Stimulated activated CD4-positive, alpha-beta T cell treated with anti-CD3 and anti-CD28 coated beads, Interleukin-15, amount 100 ng/mL, for 1 hour (primary cell): ENCODE data around the gene GLYATL1.

Experiments used
- DNase-seq, 2 donors: peaks; one replicate each; pipeline ENCODE4 v3.0.0-alpha.2; 2020; ENCODE audit warnings: low read depth in 1 of 2, low spot score in 1 of 2

GLYATL1 gene, protein sequence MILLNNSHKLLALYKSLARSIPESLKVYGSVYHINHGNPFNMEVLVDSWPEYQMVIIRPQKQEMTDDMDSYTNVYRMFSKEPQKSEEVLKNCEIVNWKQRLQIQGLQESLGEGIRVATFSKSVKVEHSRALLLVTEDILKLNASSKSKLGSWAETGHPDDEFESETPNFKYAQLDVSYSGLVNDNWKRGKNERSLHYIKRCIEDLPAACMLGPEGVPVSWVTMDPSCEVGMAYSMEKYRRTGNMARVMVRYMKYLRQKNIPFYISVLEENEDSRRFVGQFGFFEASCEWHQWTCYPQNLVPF

GRCh38 chr11:58939277-58939676 is at the start of gene GLYATL1:
Gene GLYATL1, plus strand, starts transcription at chr11:58939488. Its CDS starts 7,600 bp downstream, at chr11:58947088.
- no peak for DNase-seq

GRCh38 chr11:58893899-58894298 is 45.4 kb upstream of the GLYATL1 start:
- no peak for DNase-seq

DNA sequence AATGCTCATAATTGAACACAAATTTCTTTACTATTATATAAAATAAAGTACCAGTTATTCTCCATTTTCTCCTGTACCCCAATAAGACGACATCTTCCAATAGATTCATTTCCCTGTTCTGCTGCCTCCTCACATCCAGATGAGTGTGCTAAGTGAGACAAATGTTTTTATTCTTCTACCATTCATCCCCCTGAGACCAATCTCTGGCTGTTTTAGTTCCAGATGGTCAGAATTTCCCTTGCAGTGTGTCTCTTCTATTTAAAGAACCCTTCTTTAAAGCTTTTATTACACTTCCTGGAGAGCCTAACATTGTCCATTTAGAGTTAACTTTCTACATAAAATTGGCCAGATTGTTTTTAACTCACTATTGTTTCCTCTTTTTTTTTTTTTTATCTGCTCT is 41.2 kb upstream of the GLYATL1 start:
- DNase-seq = no peak

DNA sequence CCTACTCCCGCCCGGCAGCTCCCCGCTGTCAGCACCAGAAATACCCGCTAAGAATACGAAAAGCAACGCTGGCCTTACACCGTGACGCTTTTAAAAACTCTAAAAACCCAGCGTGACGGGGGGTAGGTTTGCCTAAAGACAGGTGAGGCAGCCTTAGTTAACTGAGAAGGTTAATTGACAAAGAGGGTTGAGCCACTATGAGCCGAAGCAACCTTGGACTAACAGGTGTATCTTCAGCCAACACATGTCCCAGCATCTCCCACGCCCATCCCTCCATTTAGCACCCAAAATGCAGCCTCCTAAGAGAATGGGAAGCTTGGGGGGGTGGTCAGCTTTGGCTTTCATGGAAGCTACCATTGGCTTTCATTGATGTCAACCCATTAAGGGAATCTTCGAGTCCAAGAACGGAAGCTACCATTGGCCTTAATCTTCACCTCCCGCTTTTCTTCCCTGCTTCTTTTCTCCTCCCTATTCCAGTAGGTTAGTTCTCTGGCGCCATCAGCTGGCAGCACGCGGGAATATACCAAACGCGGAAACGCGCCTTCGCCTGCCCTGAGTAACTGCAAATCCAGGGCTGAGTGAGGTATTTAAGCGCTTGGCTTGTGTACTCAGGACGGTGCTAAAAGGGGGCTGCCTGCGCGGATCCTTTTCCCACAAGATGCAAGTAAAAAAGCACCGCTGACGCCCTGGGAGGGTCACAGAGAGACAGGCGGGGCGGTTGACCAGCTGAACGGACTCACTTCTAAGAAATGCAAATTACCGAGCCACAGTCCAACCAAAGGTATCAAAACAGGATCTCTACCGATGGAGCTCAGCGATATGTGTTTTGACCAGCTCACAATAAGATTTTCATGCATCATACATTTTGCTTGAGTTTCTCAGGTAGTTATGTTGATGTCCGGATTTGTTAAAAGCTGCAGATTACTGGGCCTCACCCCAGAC is 38.5 kb upstream of the GLYATL1 start:
- DNase-seq = peak in 1 of 2 donors; percentile 9

GRCh38 chr11:58902881-58903280 is 36.4 kb upstream of the GLYATL1 start:
- DNase-seq = no peak

DNA sequence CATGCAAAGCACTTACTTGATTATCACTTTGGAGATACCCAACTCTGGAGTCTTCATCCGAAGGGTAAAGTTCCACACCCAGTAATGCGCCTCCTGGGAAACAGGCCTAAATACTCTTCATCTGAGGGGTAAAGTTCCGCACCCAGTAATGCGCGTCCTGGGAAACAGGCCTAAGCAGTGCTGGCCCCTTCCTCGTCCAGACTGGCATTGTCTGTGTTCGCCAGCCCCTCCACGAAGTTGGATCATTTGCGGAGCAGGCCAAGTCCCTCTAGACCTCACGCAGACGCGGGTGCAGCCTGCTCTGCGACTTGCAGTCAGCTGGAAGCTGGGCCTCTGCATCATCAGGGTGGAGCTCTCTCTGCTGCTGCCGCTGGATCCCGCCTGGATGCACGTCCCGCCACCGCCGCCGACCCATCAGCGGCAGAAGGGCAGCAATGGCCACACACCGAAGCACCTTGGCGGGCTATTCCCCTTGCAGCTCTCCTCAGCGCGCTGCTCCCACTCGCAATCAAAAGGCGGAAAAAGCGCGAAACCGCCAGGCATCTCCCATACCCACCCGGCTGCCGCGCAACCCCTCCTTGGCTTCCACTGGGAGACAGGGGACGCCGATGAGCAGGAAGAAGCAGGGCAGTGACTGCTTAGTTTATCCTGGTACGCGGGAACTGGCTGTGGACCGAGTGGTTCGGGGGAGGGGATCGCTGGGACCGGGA is 34.1 kb upstream of the GLYATL1 start:
- DNase-seq = no peak

DNA sequence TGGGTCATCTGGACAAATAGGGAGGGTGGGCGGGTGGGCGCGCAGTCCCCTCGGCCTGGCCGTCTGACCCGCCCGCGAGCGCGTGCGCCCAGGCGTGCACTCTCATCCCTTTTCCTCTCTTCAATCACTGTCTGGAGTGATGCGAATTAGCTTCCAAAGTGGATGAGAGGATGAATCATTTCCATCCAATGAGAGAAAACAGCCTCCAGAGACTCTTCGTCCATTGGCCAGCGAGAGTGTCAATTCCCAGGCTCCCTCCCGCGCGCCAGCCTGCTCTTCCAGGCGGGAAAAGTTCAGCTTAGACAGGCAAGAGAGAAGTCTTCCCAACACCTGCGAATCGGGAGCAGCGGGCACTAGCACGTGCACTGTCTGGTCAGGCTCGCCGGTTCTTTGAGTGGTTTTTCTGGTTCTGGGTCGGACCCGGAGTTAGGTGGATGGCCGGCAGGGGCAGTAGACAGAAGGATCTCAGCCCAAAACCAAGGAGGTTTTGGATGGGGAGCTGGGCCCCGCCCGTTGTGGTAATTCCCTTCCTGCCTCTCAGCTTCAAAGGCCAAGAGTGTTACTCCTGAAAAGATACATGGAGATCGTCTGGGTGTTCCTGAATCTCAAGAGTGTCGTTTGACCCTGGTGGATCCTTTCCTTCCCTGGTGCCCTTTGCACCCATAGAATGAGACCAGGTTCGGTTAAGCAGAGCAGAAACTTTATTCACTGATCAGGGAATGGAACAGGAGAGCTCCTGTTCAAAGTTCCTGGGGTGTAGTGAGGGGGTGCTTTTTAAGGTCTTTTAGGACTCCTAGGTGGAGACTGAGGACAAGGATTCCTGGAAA is 33.4 kb upstream of the GLYATL1 start:
- no peak for DNase-seq

DNA sequence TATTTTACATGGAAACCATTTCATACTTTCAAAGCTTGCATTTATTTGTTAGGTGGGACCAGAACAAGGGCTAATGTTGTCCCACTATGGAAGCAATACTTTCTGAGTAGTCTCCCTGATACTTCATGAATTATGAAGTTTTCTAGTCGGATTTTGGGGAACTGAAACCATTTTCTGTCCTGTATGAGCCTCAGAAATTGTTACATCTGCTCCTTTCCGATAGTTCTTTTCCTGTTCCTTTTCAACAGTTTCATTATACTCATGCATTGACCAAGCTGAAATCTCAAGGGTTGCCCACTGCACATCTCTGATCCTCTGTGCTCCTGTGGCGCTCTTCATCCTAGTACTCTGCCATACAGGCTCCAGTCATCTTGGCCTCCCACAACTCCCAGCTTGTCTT is 31.5 kb upstream of the GLYATL1 start:
- no peak for DNase-seq

DNA sequence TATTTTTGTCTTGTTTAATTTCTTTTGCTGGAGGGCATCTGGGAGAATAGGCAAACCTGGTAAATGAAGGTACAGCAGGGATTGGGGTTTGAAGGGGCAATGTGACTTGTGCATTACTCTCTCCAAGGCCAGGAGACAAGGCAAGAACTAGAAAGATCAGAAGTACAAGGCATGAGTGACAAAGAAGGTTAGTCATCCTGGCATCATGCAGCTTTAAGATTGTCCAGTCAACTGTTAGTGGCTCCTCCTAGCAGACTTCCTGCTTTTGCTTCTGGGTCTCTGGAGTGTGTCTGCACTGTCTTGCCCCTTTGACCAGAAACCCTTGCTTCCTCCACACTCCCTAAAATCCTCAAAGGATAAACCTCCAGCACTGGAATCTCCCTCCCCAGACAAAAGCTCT is 27.2 kb upstream of the GLYATL1 start:
- DNase-seq = no peak

DNA sequence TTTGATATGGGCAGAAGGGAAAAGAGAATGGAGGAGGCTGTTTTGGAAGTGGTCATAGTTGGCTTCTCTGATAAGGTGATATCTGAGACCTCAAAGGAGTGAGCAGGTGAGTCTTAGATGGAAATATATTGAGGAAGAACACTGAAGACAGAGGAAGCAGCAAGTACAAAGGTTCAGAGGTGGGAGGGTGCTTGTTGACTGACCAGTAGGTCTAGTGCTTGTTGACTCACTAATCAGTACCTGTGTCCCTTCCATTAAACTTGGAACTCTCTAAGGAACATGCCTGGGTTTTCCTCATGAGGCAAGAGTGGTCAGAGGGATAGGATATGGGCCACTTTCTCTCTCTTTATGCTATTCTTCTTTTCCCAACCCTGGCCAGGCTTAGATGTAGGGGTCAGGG is 25.6 kb upstream of the GLYATL1 start:
- DNase-seq = no peak

DNA sequence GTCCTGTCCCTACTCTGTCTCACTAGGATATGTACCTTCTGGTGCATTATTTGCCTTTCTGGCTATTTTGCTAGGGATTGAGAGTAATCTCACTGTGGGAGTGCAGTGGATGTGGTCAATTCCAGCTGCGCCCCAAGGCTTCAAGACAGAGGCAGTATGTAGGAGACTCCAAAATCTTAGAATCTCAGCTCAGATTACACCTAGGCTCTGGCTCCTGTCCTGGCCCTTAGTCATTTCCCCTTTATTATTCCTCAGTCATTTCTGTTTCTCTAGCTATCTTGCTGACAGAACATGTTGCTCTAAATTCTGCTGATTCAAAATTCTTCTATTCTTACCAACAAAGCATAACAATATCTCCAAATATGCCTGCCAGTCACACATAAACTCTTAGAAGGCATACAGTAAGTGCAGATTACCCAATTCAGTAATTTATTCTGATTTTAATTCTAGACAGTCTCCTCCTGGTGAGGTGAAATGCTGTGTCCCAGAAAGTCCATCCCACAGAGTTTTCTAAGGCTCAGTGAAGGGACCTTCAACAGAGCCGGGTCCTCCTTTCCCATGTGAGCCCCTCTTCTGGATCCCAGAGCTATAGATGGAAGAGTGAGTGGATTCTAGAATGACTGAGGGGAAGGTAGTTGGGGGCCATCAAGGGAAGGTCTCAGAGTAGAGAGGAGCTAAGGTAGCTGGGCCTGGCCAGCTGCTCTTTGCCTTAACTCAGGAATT is 24.3 kb upstream of the GLYATL1 start:
- no peak for DNase-seq

DNA sequence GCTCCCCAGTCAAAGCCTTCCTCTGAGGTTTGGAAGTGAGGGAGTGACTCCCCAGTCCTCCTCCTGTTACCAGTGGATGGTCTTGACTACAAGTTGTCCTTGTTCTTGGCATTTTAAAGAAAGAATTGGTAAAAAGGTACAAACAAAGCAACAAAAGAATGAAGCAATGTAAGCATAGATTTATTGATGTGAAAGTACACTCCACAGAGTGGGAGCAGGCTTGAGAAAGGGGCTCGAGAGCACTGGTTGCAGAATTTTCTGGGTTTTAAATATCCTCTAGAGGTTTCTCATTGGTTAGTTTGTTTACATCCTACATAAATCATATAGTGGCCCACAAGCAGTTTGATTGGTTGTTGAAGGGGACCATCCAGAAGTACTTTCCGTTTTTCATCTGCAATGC is 22.7 kb upstream of the GLYATL1 start:
- no peak for DNase-seq

- no peak for DNase-seq
These were observed 22.0 kb upstream of the GLYATL1 start for GRCh38 chr11:58917159-58917783.

DNA sequence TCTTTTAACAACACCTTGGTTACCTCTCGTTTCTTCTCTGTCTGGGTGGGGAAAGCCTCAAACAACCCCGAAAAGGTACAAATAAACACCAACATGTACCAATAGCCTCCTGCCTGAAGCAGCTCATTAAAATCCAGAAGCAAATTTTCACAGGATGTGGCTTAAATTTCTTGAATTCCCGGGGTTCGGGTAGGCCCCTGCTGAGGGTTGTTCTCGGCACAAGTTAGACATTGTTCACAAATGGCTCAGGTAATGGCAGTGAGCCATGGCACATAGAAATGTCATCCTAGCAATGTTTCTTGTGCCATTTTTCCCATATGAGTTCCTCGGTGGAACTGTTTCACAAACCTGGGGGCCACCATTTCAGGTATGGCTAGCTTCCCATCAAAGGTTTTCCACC is 19.7 kb upstream of the GLYATL1 start:
- no peak for DNase-seq

- DNase-seq = no peak
These were observed 19.3 kb upstream of the GLYATL1 start for GRCh38 chr11:58919980-58920379.

DNA sequence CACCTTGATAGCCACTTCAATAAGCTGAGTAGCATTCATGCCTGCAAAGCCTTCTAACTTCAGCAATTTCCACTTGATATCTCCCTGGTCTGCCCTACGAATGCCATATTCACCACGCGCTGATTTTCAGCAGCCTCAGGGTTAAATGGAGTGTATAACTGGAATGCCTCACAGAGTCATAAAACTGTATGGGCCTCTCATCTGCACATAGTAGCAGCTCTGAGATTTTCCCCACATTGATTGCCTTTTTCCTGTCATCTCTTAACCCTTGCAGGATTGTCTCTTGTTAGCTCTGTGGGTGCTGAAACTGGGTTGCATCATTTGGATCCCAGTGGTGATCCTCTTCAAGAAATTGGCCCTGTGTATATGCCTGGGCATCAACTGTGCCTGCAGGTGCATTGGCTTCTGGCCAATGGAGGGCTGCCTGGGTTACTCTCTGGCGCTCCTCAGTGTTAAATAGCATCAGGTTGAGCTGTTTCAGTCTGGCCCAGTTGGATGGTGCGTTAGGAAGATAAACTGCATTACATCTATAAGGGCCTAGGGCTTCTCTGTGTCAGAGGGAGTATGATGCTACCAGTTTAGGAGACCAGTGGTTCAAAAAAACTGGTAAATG is 17.4 kb upstream of the GLYATL1 start:
- DNase-seq = no peak

DNA sequence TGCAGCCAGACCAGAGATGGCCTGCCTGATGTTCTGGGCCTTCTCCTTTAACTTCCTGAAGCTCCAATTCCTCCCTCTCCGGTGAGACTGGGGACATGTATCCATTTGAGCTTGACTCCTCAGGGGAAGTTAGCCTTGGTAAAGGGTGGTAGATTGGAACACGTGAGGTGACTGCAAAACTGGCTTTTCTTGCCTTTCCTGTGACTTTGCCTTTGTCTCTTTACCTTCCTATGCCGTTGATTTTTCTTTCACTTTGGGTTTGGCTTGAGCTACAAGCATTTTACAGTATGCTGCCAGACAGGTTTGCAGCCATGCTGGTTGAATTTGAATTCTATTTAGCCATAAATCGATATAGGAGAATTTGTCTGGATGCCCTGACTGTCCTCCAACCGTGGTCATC is 16.8 kb upstream of the GLYATL1 start:
- no peak for DNase-seq

- no peak for DNase-seq
These were observed 15.9 kb upstream of the GLYATL1 start for GRCh38 chr11:58923300-58923788.

GRCh38 chr11:58924230-58924629 is 15.1 kb upstream of the GLYATL1 start:
- no peak for DNase-seq
